GM12891 (cell line): Measurements from ENCODE around the gene CTSL.

Source experiments
- POLR2A ChIP-seq: IDR thresholded peaks from 2 replicates; pipeline ENCODE4 v1.6.1; 2011; ENCODE audit warnings: low read depth, low read length, control low read depth
- POLR2AphosphoS5 ChIP-seq: IDR thresholded peaks from 2 replicates; pipeline ENCODE4 v1.6.1; 2011; ENCODE audit warnings: low read depth, low read length, control low read depth

- no peak for TF ChIP-seq POLR2AphosphoS5
- no peak for TF ChIP-seq POLR2A
Measured at GRCh38 chr9:87714819-87715218, 11.1 kb upstream of the CTSL start.
